Ascending aorta (tissue), 2 donors: ENCODE data around the gene KDM2A. TPM values are rescaled to one million over a fixed set of nuclear protein-coding genes. Genes with fewer than 3 reads are reported as not detected.
"Not testable (repeated sequence)": the region's sequence is repeated elsewhere in the genome, so short reads cannot be mapped to it uniquely, and the experiment has no call there.

Experiments
- DNase-seq, 2 donors: peaks; one replicate each; pipeline ENCODE4 v3.0.0-alpha.2; 2019; ENCODE audit warnings: low spot score in 2 of 2
- H3K27ac ChIP-seq, 2 donors: fragments of 200-600 bp; sonication (generic); one replicate each; pipeline ENCODE4 v1.5.1; 2016 to 2017; ENCODE audit warnings: mild to moderate bottlenecking in 1 of 2
- H3K27me3 ChIP-seq: fragments of 200-600 bp; sonication (generic); one replicate; pipeline ENCODE4 v1.5.1; 2017
- H3K36me3 ChIP-seq, 2 donors: fragments of 200-600 bp; sonication (generic); one replicate each; pipeline ENCODE4 v1.5.1; 2016
- H3K4me1 ChIP-seq, 2 donors: fragments of 200-600 bp; sonication (generic); one replicate each; pipeline ENCODE4 v1.5.1; 2016 to 2017; ENCODE audit warnings: mild to moderate bottlenecking in 1 of 2
- H3K4me3 ChIP-seq, 2 donors: fragments of 200-600 bp; sonication (generic); one replicate each; pipeline ENCODE4 v1.5.1; 2016 to 2017; ENCODE audit warnings: mild to moderate bottlenecking in 1 of 2
- H3K9me3 ChIP-seq, 2 donors: fragments of 200-600 bp; sonication (generic); one replicate each; pipeline ENCODE4 v1.5.1; 2016
- CTCF ChIP-seq, 3 experiments: fragments of 200-600 bp in 2 of 3; fragments of 450-650 bp in 1 of 3; sonication (generic) in 2 of 3; IDR thresholded peaks; one replicate each; pipeline ENCODE4 v1.5.1; 2016 to 2019; ENCODE audit warnings: antibody characterized with exemption in 3 of 3, mild to moderate bottlenecking in 1 of 3, moderate library complexity in 1 of 3
- intact Hi-C: fragments of 100-400 bp; cut with DNase I; formaldehyde crosslinking; loops from one replicate; pipeline ENCODE4 v1.15.1; 2023
- total RNA-seq: library from RNA; depleted of rRNA; stranded (reverse); fragments of >200 nt; gene quantifications from one replicate; pipeline ENCODE4 v1.1.0, GENCODE V29; 2016

KDM2A gene
- total RNA-seq, 1 donor from 2014 or later: 129 TPM

GRCh38 chr11:67126986-67127385, 7.9 kb downstream of the KDM2A start:
- intact Hi-C loops: no loop called here
- no peak for TF ChIP-seq CTCF (IDR thresholded peaks at IDR 0.05)
- Histone ChIP-seq H3K4me1 (peaks cover 0 to 19% of the 10 kb centered on the region in 2 donors), H3K36me3 (peaks cover 2 to 4% of the 10 kb centered on the region in 2 donors), H3K27me3 (no peaks in the 10 kb centered on the region), H3K9me3 (no peaks in the 10 kb centered on the region), H3K27ac (no peak overlapping the region), H3K4me3 (no peak overlapping the region)
- DNase-seq: peak in 1 of 2 donors; percentile 13

GRCh38 chr11:67130861-67131260, 11.8 kb downstream of the KDM2A start:
- H3K9me3 ChIP-seq, H3K27me3 ChIP-seq, intact Hi-C loops, H3K4me1 ChIP-seq, H3K4me3 ChIP-seq, H3K27ac ChIP-seq, DNase-seq: not testable (repeated sequence)
- H3K36me3 ChIP-seq: peaks cover 28 to 40% of the 10 kb centered on the region in 2 donors

GRCh38 chr11:67136156-67136555, 17.1 kb downstream of the KDM2A start:
- intact Hi-C loops: no loop called here

GRCh38 chr11:67138922-67139321, 19.9 kb downstream of the KDM2A start:
- no peaks in the 10 kb centered on the region for H3K4me1 ChIP-seq
- H3K4me3 ChIP-seq: no peak overlapping the region
- intact Hi-C loops: no loop called here
- no peak overlapping the region for H3K27ac ChIP-seq
- no peaks in the 10 kb centered on the region for H3K9me3 ChIP-seq
- no peak for DNase-seq
- peaks cover 35 to 47% of the 10 kb centered on the region in 2 donors for H3K36me3 ChIP-seq
- no peak for TF ChIP-seq CTCF (IDR thresholded peaks at IDR 0.05)
- H3K27me3 ChIP-seq: no peaks in the 10 kb centered on the region

More at GRCh38 chr11:67136156-67136555, 17.1 kb downstream of the KDM2A start:
- Histone ChIP-seq H3K9me3 (no peaks in the 10 kb centered on the region), H3K27ac (no peak overlapping the region), H3K4me3 (no peak overlapping the region), H3K27me3 (no peaks in the 10 kb centered on the region), H3K4me1 (no peaks in the 10 kb centered on the region), H3K36me3 (peaks cover 43 to 61% of the 10 kb centered on the region in 2 donors)
- no peak for DNase-seq
- no peak for TF ChIP-seq CTCF (IDR thresholded peaks at IDR 0.05)

GRCh38 chr11:67146516-67147226, 27.6 kb downstream of the KDM2A start:
- H3K36me3 ChIP-seq: peaks cover 26 to 29% of the 10 kb centered on the region in 2 donors
- intact Hi-C loops: no loop called here
- no peaks in the 10 kb centered on the region for H3K4me1 ChIP-seq
- no peak overlapping the region for H3K27ac ChIP-seq
- DNase-seq: no peak
- H3K4me3 ChIP-seq: no peak overlapping the region
- no peak for TF ChIP-seq CTCF (IDR thresholded peaks at IDR 0.05)
- no peaks in the 10 kb centered on the region for H3K27me3 ChIP-seq
- no peaks in the 10 kb centered on the region for H3K9me3 ChIP-seq

- no peaks in the 10 kb centered on the region for H3K9me3 ChIP-seq
- H3K27ac ChIP-seq: no peak overlapping the region
- DNase-seq: no peak
- H3K27me3 ChIP-seq: no peaks in the 10 kb centered on the region
- H3K4me1 ChIP-seq: no peaks in the 10 kb centered on the region
- no peak overlapping the region for H3K4me3 ChIP-seq
- no peak for TF ChIP-seq CTCF (IDR thresholded peaks at IDR 0.05)
- peaks cover 21 to 23% of the 10 kb centered on the region in 2 donors for H3K36me3 ChIP-seq
- intact Hi-C loops: no loop called here
Observed at GRCh38 chr11:67153971-67154370, 34.9 kb downstream of the KDM2A start.
